GM21515 (cell line): ENCODE results near the gene WNT2B.

Experiments used
- ATAC-seq: cut with Tn5 transposase; IDR thresholded peaks from one replicate; pipeline ENCODE4 v1.9.1; 2021; ENCODE audit not compliant: unreplicated experiment

WNT2B gene

GRCh38 chr1:112524986-112525385 lies 16.2 kb downstream of the WNT2B start:
- no peak for ATAC-seq

DNA sequence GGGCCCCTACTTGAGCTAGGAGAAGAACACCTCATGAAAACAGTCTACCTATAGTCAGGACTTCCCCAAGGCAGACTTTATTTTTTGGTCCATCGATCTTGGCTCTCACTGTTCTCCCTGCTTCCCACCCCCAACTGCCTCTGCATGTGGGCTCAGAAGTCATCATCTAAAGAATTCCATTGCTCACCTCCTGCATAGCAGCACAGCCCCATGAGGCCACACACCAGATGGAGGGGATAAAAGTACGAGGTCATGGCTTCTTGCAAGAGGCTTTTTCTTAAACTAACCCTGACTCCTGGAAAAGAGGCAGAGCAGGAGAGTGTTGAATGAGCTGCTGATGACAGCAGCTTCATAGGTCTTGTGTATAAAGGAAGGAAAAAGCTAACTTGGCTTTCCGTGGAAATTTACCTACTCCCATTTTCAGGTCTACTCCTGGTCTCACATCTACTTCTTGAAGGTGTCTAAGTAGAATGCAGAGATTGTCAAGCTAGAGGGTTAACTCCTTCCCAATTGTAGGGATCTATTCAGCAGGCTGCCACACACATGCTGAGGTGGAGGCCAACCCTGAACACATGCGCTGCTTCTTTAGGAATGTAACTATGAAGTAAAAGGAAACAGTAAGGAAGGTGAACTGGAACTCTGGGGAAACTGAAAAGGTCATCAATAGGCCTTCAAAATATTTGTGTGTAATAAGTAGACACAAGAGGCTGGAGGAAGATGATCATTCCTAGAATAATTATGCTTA lies 18.7 kb downstream of the WNT2B start:
- no peak for ATAC-seq

DNA sequence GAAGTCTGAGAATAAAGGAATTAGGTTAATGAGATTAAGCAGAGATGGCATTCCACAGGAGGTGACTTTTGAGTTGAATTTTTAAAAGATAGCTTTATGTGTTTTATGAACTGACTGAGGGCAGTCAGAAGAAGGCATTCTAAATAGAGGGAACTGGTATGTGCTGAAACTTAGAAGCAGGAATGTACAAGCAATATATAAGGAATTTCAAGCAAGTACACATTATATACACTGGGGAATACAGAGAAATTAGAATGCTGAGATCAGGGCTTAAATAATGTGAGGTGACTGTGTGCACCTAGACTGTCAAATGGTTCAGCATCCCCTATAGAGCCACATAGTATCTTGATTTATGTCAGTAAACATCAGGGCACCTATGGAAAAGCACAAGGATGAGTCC lies 19.3 kb downstream of the WNT2B start:
- no peak for ATAC-seq

- no peak for ATAC-seq
Measured at GRCh38 chr1:112529301-112529700, 20.5 kb downstream of the WNT2B start.

DNA sequence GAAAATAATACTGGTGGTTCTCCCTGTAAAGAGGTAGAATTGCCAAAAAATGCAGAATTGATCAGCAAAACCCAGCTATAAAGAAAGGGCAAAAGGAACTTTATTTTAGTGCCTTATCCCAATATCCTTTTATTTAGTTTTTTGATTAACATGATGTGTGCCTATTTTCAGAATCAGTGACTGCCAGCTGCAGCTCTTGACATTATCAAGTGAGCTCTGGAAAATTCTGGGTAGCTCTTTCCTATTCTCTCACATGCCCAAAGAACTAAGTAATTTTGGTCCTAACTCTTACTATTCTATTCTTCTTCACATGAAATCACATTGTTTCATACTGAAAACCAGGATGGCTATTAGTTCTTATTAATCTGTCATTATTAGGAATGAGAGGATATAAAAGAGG lies 22.1 kb downstream of the WNT2B start:
- ATAC-seq = no peak

GRCh38 chr1:112532064-112532463 lies 23.3 kb downstream of the WNT2B start:
- ATAC-seq = no peak

DNA sequence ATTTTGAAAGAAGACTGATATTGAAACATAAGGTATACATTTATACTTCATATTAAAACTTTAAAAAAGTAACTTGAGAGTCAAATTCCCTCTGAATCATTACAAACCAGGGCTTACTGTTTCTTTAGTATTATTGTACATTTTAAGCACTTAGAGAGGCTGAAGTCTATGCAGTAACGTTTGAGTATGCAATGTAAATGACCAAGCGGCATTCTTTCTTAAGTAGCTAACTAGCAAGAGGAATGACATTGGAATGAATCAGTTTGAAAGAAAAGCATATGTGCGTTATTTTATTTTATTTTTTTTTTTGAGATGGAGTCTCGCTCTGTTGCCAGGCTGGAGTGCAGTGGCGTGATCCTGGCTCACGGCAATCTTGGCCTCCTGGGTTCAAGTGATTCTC lies 24.3 kb downstream of the WNT2B start:
- ATAC-seq = no peak

DNA sequence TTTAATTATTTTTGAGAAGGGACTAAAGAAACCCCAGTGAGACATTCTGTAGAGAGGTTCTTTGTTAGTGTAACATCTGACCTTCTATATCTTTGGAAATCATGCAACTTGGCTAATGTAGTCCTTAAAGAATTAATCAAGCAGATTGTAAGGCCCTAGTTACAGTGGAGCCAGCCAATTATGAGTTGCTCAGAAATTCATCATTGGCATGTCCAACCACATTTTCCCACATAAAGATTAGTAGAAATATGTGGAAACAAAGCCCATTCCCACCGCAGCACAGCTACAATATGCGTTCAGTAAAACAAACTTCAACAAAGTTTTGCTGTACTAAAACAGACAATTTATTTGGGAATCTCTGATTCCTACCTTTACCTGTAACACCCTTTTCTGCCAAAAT lies 27.8 kb downstream of the WNT2B start:
- ATAC-seq = no peak

GRCh38 chr1:112537456-112537855 lies 28.7 kb downstream of the WNT2B start:
- no peak for ATAC-seq

- ATAC-seq = no peak
Measured at GRCh38 chr1:112538883-112539282, 30.1 kb downstream of the WNT2B start.

DNA sequence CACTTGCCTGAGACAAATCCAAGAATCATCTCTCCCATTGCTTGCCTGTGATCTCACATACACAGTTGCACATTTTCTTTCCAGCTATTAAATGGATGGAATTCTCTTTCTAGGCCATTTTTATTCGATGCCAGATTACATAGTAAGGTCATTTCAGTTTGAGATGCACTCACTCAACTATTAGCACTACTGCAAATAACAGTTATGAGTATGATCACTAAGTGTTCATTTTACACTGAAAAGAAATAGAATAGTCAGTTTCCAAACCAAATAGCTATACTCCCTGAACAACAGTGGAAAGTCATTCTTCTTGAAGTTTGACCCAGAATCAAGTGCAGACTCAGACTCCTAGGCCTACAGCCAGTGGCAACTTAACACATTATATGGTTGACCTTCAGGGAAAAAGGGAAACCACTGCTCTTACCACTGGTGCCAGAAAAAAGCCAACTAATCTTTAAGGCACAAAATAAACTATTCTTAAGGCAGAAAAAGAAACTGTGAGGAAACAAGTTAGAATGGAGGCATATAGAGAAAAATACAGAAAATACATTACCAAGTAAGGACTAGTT lies 31.5 kb downstream of the WNT2B start:
- ATAC-seq = no peak

GRCh38 chr1:112541299-112541698 lies 32.5 kb downstream of the WNT2B start:
- ATAC-seq = no peak

GRCh38 chr1:112542206-112542973 lies 33.6 kb downstream of the WNT2B start:
- ATAC-seq = no peak

- no peak for ATAC-seq
Measured at GRCh38 chr1:112544011-112544688, 35.4 kb downstream of the WNT2B start.

- no peak for ATAC-seq
Measured at GRCh38 chr1:112544751-112545150, 36.0 kb downstream of the WNT2B start.

- no peak for ATAC-seq
Measured at GRCh38 chr1:112546076-112546475, 37.3 kb downstream of the WNT2B start.

DNA sequence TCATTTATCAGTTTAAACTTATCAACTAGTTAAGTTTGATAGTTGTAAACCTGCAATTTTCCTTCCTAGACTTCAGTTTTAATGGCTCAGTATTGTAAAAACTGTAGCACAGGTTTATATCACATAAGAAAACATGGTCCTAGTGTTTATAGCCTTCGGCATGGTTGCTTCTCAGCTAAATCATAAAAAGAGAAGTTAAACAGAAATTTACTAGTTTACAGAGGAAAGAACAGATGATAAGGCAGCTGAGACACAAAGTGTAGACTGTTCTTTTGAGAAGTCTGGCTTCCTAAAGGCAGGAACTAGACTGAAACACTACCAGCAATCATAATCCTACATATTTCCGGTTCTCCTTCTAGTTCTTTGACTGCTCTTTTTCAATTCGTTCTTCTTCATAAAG lies 39.8 kb downstream of the WNT2B start:
- ATAC-seq = no peak

DNA sequence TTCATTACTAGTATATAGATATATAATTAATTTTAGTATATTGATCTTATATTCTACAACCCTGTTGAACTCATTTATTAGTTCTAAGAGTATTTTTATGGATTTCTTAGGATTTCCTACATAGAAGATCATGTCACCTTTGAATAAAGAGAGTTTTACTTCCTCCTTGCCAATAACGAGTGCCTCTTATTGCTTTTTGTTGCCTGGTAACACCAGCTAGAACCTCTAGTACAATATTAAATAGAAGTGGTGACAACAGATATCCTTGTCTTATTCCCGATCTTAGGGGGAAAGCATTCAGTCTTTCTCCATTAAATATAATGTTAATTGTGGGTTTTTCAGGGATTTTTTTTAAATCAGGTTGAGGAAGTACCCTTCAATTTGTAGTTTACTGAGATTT lies 40.8 kb downstream of the WNT2B start:
- no peak for ATAC-seq

- ATAC-seq = no peak
Measured at GRCh38 chr1:112554411-112554810, 45.6 kb downstream of the WNT2B start.

DNA sequence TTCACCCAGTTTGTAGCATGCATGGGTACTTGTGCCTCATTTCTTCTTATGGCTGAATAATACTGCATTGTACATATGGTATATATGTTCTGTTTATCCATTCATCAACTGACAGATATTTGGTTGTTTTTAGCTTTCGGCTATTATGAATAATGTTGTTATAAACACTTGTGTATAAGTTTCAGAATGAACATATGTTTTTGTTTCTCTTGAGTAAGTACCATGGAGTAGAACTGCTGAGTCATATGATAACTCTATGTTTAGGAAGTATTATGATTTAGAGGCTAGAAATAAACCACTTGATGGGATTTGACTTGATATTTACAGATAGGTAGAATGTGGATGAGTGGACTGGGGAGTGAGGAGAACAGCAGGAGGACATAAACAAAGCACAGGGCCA lies 48.6 kb downstream of the WNT2B start:
- ATAC-seq = no peak

DNA sequence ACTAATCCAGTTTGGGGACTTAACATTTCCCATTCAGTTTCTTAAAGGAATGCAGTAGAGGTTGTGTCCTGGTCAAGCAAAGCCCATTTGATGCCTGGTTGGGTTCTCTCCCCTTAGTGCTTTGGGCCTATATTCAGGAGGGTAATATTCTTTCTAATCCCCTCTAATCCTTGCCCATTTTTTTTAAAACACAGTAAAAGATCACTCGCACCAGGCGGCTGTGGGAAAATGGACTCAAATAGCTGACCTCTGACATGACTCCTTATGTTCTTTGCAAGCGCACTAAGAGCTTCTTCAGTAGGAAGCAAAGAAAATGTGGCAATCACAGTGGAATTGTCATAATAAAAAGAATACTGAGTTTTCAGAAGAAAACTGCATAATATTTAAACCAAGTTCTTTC lies 49.9 kb downstream of the WNT2B start:
- ATAC-seq = no peak

- no peak for ATAC-seq
Measured at GRCh38 chr1:112563341-112563740, 54.6 kb downstream of the WNT2B start.
